Tongue (tissue), 2 donors: ENCODE results near the gene ZNF77. TPM values are rescaled to one million over a fixed set of nuclear protein-coding genes. Genes with fewer than 3 reads are reported as not detected.
"Not testable (repeated sequence)": the region's sequence is repeated elsewhere in the genome, so short reads cannot be mapped to it uniquely, and the experiment has no call there.

Experiments used
- DNase-seq: peaks from one replicate; pipeline ENCODE4 v3.0.0-alpha.2; 2015
- total RNA-seq: library from RNA; depleted of rRNA; stranded (reverse); fragments of >200 nt; gene quantifications from one replicate; pipeline ENCODE4 v1.2.3, GENCODE V29; 2014

Gene ZNF77
- total RNA-seq, 1 donor from 2014 or later = 5.2 TPM

- DNase-seq = peak; percentile 25
Measured at GRCh38 chr19:2970201-2970835, 25.5 kb upstream of the ZNF77 start.

GRCh38 chr19:2969104-2969504 is 24.3 kb upstream of the ZNF77 start:
- peak; percentile 92 for DNase-seq

GRCh38 chr19:2967972-2968371 is 23.2 kb upstream of the ZNF77 start:
- DNase-seq = no peak

GRCh38 chr19:2964874-2965273 is 20.1 kb upstream of the ZNF77 start:
- DNase-seq = no peak

- DNase-seq = not testable (repeated sequence)
Measured at GRCh38 chr19:2963631-2964030, 18.9 kb upstream of the ZNF77 start.

- DNase-seq = no peak
Measured at GRCh38 chr19:2963122-2963521, 18.4 kb upstream of the ZNF77 start.

- peak; percentile 96 for DNase-seq
Measured at GRCh38 chr19:2962018-2962670, 17.4 kb upstream of the ZNF77 start.

GRCh38 chr19:2960120-2960519 is 15.3 kb upstream of the ZNF77 start:
- DNase-seq = no peak

GRCh38 chr19:2957160-2957559 is 12.4 kb upstream of the ZNF77 start:
- no peak for DNase-seq

GRCh38 chr19:2952953-2953481 is 8.2 kb upstream of the ZNF77 start:
- peak; percentile 51 for DNase-seq

- DNase-seq = peak; percentile 100
Measured at GRCh38 chr19:2950286-2951124, 5.7 kb upstream of the ZNF77 start.

GRCh38 chr19:2949939-2950285 is 5.1 kb upstream of the ZNF77 start:
- DNase-seq = peak; percentile 40

- DNase-seq = no peak
Measured at GRCh38 chr19:2945575-2946184, 909 bp upstream of the ZNF77 start.

GRCh38 chr19:2944403-2944774 is 382 bp downstream of the ZNF77 start:
- no peak for DNase-seq

- DNase-seq = peak; percentile 34
Measured at GRCh38 chr19:2942928-2943640, 1.7 kb downstream of the ZNF77 start.

GRCh38 chr19:2935863-2936262 is 8.9 kb downstream of the ZNF77 start:
- not testable (repeated sequence) for DNase-seq

GRCh38 chr19:2933490-2933910 is 11.3 kb downstream of the ZNF77 start:
- no peak for DNase-seq

GRCh38 chr19:2927032-2927430 is 17.7 kb downstream of the ZNF77 start:
- DNase-seq = no peak

- DNase-seq = no peak
Measured at GRCh38 chr19:2926341-2927031, 18.3 kb downstream of the ZNF77 start.

GRCh38 chr19:2923510-2923909 is 21.3 kb downstream of the ZNF77 start:
- DNase-seq = peak; percentile 35

GRCh38 chr19:2922987-2923386 is 21.8 kb downstream of the ZNF77 start:
- no peak for DNase-seq
